B cell (primary cell): ENCODE results near the gene ATF6B. TPM values are rescaled to one million over a fixed set of nuclear protein-coding genes. Genes with fewer than 3 reads are reported as not detected.

Source experiments
- ATAC-seq: fragments of 200-7000 bp; cut with Tn5 transposase; one replicate; pipeline ENCODE4 v1.10.0; 2021; ENCODE audit warnings: low read depth, mild to moderate bottlenecking, moderate number of reproducible peaks, moderate library complexity
- CTCF ChIA-PET: fragments of 350-600 bp; sonication (Branson Sonifier 250); formaldehyde crosslinking; loops from one replicate; lab custom pipeline; 2021; ENCODE audit warnings: antibody characterized with exemption, inconsistent platforms; lab: Charles Lee
- POLR2A ChIA-PET: fragments of 350-600 bp; sonication (Branson Sonifier 250); formaldehyde crosslinking; loops from one replicate; lab custom pipeline; 2021; ENCODE audit warnings: antibody characterized with exemption; lab: Charles Lee
- DNase-seq: peaks from one replicate; pipeline ENCODE4 v3.0.0; 2013
- H2AFZ ChIP-seq: 2 replicates; pipeline ENCODE4 v1.6.1; 2012; ENCODE audit warnings: mild to moderate bottlenecking, low read depth, low read length; ENCODE audit not compliant: insufficient read depth, poor library complexity, severe bottlenecking
- H3K27ac ChIP-seq, 2 donors: 1 replicate in 1 of 2; 2 replicates in 1 of 2; pipeline ENCODE4 v1.5.1; 2012 to 2013; ENCODE audit warnings: low read length in 2 of 2, mild to moderate bottlenecking in 2 of 2, moderate library complexity in 1 of 2
- H3K27me3 ChIP-seq, 4 experiments: fragments of 200-600 bp in 1 of 4; sonication (generic) in 1 of 4; replicated peaks in 1 of 4; 1 replicate in 2 of 4; 2 replicates in 2 of 4; pipeline versions ENCODE4 v1.6.1 to v1.7.0; 2013 to 2016; ENCODE audit warnings: low read length in 3 of 4, mild to moderate bottlenecking in 2 of 4, mixed read lengths in 1 of 4, moderate library complexity in 1 of 4; ENCODE audit not compliant: insufficient read depth in 4 of 4, control insufficient read depth in 3 of 4; ENCODE audit errors: control extremely low read depth in 1 of 4
- H3K36me3 ChIP-seq, 2 experiments: replicated peaks in 1 of 2; 1 replicate in 1 of 2; 2 replicates in 1 of 2; pipeline versions ENCODE4 v1.6.1 to v1.7.1; 2013; ENCODE audit warnings: low read length in 1 of 2; ENCODE audit not compliant: insufficient read depth in 2 of 2, control insufficient read depth in 1 of 2; ENCODE audit errors: control extremely low read depth in 1 of 2, extremely low read depth in 1 of 2
- H3K4me1 ChIP-seq, 2 donors: fragments of 200-600 bp in 1 of 2; sonication (generic) in 1 of 2; 1 replicate in 1 of 2; 2 replicates in 1 of 2; pipeline versions ENCODE4 v1.5.1 to v1.6.1; 2013 to 2017; ENCODE audit warnings: low read length in 2 of 2; ENCODE audit not compliant: control insufficient read depth in 2 of 2, insufficient read depth in 2 of 2
- H3K4me2 ChIP-seq: replicated peaks from 2 replicates; pipeline ENCODE3; 2012; ENCODE audit warnings: mild to moderate bottlenecking, low read depth, low read length; ENCODE audit not compliant: poor library complexity, severe bottlenecking
- H3K4me3 ChIP-seq, 5 experiments: fragments of 200-600 bp in 1 of 5; sonication (generic) in 1 of 5; 1 replicate in 3 of 5; 2 replicates in 2 of 5; pipeline versions ENCODE4 v1.5.1 to v1.7.0; 2011 to 2016; ENCODE audit warnings: low read length in 4 of 5, mild to moderate bottlenecking in 4 of 5, low read depth in 2 of 5, control low read depth in 1 of 5, moderate library complexity in 1 of 5; ENCODE audit not compliant: insufficient read depth in 1 of 5; ENCODE audit errors: control extremely low read depth in 1 of 5, extremely low read depth in 1 of 5
- H3K79me2 ChIP-seq: fragments of 200-600 bp; sonication (generic); one replicate; pipeline ENCODE4 v1.6.0; 2016; ENCODE audit warnings: low read length; ENCODE audit not compliant: control insufficient read depth, insufficient read depth
- H3K9ac ChIP-seq: fragments of 200-600 bp; sonication (generic); 2 replicates; pipeline ENCODE4 v1.6.1; 2017; ENCODE audit warnings: mild to moderate bottlenecking, low read length, moderate library complexity
- H3K9me3 ChIP-seq, 3 donors: one replicate each; pipeline versions ENCODE4 v1.6.1 to v1.7.1; 2013; ENCODE audit warnings: low read length in 2 of 3; ENCODE audit not compliant: control insufficient read depth in 2 of 3, insufficient read depth in 1 of 3; ENCODE audit errors: control extremely low read depth in 1 of 3
- H4K20me1 ChIP-seq: 2 replicates; pipeline ENCODE4 v1.6.0; 2012; ENCODE audit warnings: mild to moderate bottlenecking, low read length; ENCODE audit not compliant: insufficient read depth, control insufficient read depth, poor library complexity, severe bottlenecking
- H3K27ac Mint-ChIP-seq: one replicate; pipeline ENCODE4 v1.8.0; 2021; ENCODE audit warnings: mixed read lengths
- H3K27me3 Mint-ChIP-seq: one replicate; pipeline ENCODE4 v1.8.0; 2021; ENCODE audit warnings: mixed read lengths
- H3K4me1 Mint-ChIP-seq: one replicate; pipeline ENCODE4 v1.8.0; 2021; ENCODE audit warnings: mixed read lengths
- H3K4me3 Mint-ChIP-seq: one replicate; pipeline ENCODE4 v1.8.0; 2021; ENCODE audit warnings: mixed read lengths
- H3K9me3 Mint-ChIP-seq: one replicate; pipeline ENCODE4 v1.8.0; 2022; ENCODE audit warnings: mixed read lengths; ENCODE audit not compliant: insufficient read depth
- CTCF ChIP-seq: fragments of 200-600 bp; IDR thresholded peaks from one replicate; pipeline ENCODE4 v1.8.0; 2022; ENCODE audit warnings: antibody characterized with exemption, mild to moderate bottlenecking
- EZH2 ChIP-seq: IDR thresholded peaks from 2 replicates; pipeline ENCODE4 v1.6.1; 2012; ENCODE audit warnings: borderline replicate concordance, low read depth, mild to moderate bottlenecking, moderate library complexity, low read length; ENCODE audit not compliant: insufficient read depth, poor library complexity, severe bottlenecking
- whole genome bisulfite sequencing: methylation state at CpG from one replicate; pipeline ENCODE4 v1.1.5; 2013; ENCODE audit warnings: missing lambda C conversion rate; ENCODE audit not compliant: insufficient coverage; 5-methylcytosine and 5-hydroxymethylcytosine counted together
- intact Hi-C: fragments of 100-400 bp; cut with micrococcal nuclease; formaldehyde crosslinking; loops from one replicate; pipeline ENCODE4 v1.10.0; 2022
- polyA plus RNA-seq: library from polyadenylated mRNA; depleted of rRNA; stranded (reverse); fragments of >200 nt; gene quantifications from 2 replicates; pipeline ENCODE4 v1.2.3, GENCODE V29; 2012
- total RNA-seq, 2 donors: library from RNA; stranded (reverse); fragments of 120-200 nt in 1 of 2; gene quantifications; 1 replicate in 1 of 2; 2 replicates in 1 of 2; pipeline versions ENCODE4 v1.2.3 to v1.2.4, GENCODE V29; 2013 to 2022

The ATF6B gene
- total and polyA plus RNA-seq, 2 donors (not counting 1 experiment from before 2014, with no cell fraction given): 180 to 201 TPM

- no peaks in the 10 kb centered on the region for H3K27me3 ChIP-seq
- H3K9ac ChIP-seq: peak overlapping the region; percentile 31
- no peak for ATAC-seq
Observed at GRCh38 chr6:32128751-32129296, 778 bp upstream of the ATF6B start.

More at GRCh38 chr6:32128751-32129296, 778 bp upstream of the ATF6B start:
- H2AFZ ChIP-seq: peak overlapping the region; percentile 90
- no peaks in the 10 kb centered on the region for H3K9me3 Mint-ChIP-seq
- H3K27ac ChIP-seq: peak overlapping the region; percentile 39 to 52
- H3K4me1 ChIP-seq: peaks cover 26 to 36% of the 10 kb centered on the region in 2 donors
- TF ChIP-seq EZH2 (no peak), CTCF (no peak)
- peak overlapping the region; percentile 15 for H3K27ac Mint-ChIP-seq
- H3K9me3 ChIP-seq: peaks cover 0 to 2% (median 0%) of the 10 kb centered on the region in 3 donors
- no peak for DNase-seq
- peak overlapping the region; percentile 79 for H3K4me2 ChIP-seq
- peak overlapping the region; percentile 98 for H3K4me3 Mint-ChIP-seq
- intact Hi-C loops: loop anchor here (1.0 to 10.0 kb wide), 2 partner anchors 49 to 666 kb away; partner anchors contain the start of gene RNF5
- WGBS: 92% methylated on average over 13 of the region's 13 CpGs
- peak overlapping the region in 2 of 5 experiments; percentile 29 to 45 for H3K4me3 ChIP-seq
- peaks cover 47% of the 10 kb centered on the region for H3K79me2 ChIP-seq
- peaks cover 6% of the 10 kb centered on the region for H4K20me1 ChIP-seq
- H3K4me1 Mint-ChIP-seq: peaks cover 47% of the 10 kb centered on the region
- CTCF ChIA-PET: interaction anchor here (0.7 to 4.8 kb wide), 8 partner anchors 10 to 886 kb away, joined by 3 to 40 read pairs (median 3); partner anchors contain the start of gene GPSM3
- peaks cover 7 to 31% of the 10 kb centered on the region in 2 experiments for H3K36me3 ChIP-seq
- peaks cover 4% of the 10 kb centered on the region for H3K27me3 Mint-ChIP-seq
- POLR2A ChIA-PET: interaction anchor here (0.5 to 2.0 kb wide), 10 partner anchors 9 to 766 kb away, joined by 3 to 15 read pairs (median 4); partner anchors contain the start of genes DXO, GPSM3 and PBX2
